SK-N-SH (cell line): ENCODE results near the gene AHSG.

Experiments
- EP300 ChIP-seq, 2 experiments: IDR thresholded peaks; 2 replicates each; pipeline versions ENCODE4 v1.4.0 to v1.6.1; 2012; ENCODE audit warnings: borderline replicate concordance in 1 of 2, low read depth in 1 of 2, low read length in 1 of 2
- FOXJ3 ChIP-seq: sonication (generic); formaldehyde crosslinking; IDR thresholded peaks from 2 replicates; pipeline ENCODE4 v1.5.1; 2020; ENCODE audit warnings: mild to moderate bottlenecking, missing genetic modification reagents
- JUND ChIP-seq: IDR thresholded peaks from 2 replicates; pipeline ENCODE4 v1.4.0; 2012
- MXI1 ChIP-seq: IDR thresholded peaks from 2 replicates; pipeline ENCODE4 v1.6.1; 2012; ENCODE audit warnings: mild to moderate bottlenecking, low read depth, low read length, improper control_type of control experiment
- NFIC ChIP-seq: IDR thresholded peaks from 2 replicates; pipeline ENCODE4 v1.4.0; 2012; ENCODE audit warnings: borderline replicate concordance
- SIN3A ChIP-seq: IDR thresholded peaks from 2 replicates; pipeline ENCODE4 v1.6.1; 2012; ENCODE audit warnings: low read depth, mild to moderate bottlenecking, low read length, moderate library complexity, borderline replicate concordance
- TAF1 ChIP-seq: IDR thresholded peaks from 2 replicates; pipeline ENCODE4 v1.6.1; 2012; ENCODE audit warnings: low read depth, mild to moderate bottlenecking, low read length, moderate library complexity, borderline replicate concordance
- TF ChIP-seq, protein P1 (sequence below): fragments of 200-600 bp; sonication (generic); IDR thresholded peaks from 2 replicates; pipeline ENCODE4 v1.6.1; 2017; ENCODE audit warnings: antibody characterized with exemption, mild to moderate bottlenecking, moderate library complexity
- TF ChIP-seq, protein P2 (sequence below): IDR thresholded peaks from 2 replicates; pipeline ENCODE4; 2012
- TF ChIP-seq, protein P3 (sequence below): IDR thresholded peaks from 2 replicates; pipeline ENCODE4 v1.4.0; 2012; ENCODE audit warnings: low read depth
- TF ChIP-seq, protein P4 (sequence below): fragments of 150-350 bp; IDR thresholded peaks from 2 replicates; pipeline ENCODE4 v1.6.1; 2017; ENCODE audit warnings: antibody characterized with exemption, low read length, low read depth, borderline replicate concordance

DNA sequence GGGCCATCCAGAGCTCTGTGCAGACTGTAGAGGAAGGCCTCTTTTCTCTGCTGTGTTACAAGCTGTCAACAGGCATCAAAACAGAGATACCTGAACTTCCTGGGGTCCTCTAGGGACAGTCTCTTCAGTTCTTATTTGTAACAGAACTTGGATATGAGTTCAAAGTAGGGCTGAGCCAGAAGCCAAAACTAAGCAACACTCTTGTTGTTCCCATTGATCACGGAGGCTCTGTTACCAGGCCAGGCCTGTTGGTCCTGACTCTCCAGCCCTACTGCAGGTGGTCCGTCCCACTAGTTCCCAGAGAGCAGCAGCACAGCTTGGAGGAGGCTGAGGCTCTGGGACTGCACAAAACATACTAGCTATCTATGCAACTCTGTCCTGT, 13.1 kb upstream of the AHSG start:
- no peak for TF ChIP-seq FOXJ3 (CRISPR knock-in tag)
- TF ChIP-seq, protein P1, sequence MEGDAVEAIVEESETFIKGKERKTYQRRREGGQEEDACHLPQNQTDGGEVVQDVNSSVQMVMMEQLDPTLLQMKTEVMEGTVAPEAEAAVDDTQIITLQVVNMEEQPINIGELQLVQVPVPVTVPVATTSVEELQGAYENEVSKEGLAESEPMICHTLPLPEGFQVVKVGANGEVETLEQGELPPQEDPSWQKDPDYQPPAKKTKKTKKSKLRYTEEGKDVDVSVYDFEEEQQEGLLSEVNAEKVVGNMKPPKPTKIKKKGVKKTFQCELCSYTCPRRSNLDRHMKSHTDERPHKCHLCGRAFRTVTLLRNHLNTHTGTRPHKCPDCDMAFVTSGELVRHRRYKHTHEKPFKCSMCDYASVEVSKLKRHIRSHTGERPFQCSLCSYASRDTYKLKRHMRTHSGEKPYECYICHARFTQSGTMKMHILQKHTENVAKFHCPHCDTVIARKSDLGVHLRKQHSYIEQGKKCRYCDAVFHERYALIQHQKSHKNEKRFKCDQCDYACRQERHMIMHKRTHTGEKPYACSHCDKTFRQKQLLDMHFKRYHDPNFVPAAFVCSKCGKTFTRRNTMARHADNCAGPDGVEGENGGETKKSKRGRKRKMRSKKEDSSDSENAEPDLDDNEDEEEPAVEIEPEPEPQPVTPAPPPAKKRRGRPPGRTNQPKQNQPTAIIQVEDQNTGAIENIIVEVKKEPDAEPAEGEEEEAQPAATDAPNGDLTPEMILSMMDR, result no peak
- TF ChIP-seq MXI1, result no peak
- TF ChIP-seq NFIC, result no peak
- TF ChIP-seq EP300 (IDR thresholded peaks at IDR 0.05; ENCODE audit: borderline replicate concordance in 1 of 2, low read depth in 1 of 2, low read length in 1 of 2), result no peak
- TF ChIP-seq, protein P2, sequence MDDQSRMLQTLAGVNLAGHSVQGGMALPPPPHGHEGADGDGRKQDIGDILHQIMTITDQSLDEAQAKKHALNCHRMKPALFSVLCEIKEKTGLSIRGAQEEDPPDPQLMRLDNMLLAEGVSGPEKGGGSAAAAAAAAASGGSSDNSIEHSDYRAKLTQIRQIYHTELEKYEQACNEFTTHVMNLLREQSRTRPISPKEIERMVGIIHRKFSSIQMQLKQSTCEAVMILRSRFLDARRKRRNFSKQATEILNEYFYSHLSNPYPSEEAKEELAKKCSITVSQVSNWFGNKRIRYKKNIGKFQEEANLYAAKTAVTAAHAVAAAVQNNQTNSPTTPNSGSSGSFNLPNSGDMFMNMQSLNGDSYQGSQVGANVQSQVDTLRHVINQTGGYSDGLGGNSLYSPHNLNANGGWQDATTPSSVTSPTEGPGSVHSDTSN, result no peak
- TF ChIP-seq JUND, result no peak
- TF ChIP-seq, protein P3, sequence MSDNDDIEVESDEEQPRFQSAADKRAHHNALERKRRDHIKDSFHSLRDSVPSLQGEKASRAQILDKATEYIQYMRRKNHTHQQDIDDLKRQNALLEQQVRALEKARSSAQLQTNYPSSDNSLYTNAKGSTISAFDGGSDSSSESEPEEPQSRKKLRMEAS, result no peak
- no peak for TF ChIP-seq TAF1
- TF ChIP-seq, protein P4, sequence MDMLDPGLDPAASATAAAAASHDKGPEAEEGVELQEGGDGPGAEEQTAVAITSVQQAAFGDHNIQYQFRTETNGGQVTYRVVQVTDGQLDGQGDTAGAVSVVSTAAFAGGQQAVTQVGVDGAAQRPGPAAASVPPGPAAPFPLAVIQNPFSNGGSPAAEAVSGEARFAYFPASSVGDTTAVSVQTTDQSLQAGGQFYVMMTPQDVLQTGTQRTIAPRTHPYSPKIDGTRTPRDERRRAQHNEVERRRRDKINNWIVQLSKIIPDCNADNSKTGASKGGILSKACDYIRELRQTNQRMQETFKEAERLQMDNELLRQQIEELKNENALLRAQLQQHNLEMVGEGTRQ, result no peak
- TF ChIP-seq SIN3A, result no peak
